Tongue (tissue), 2 donors: Measurements from ENCODE around the gene USPL1. TPM values are rescaled to one million over a fixed set of nuclear protein-coding genes. Genes with fewer than 3 reads are reported as not detected.
"Not testable (repeated sequence)": the region's sequence is repeated elsewhere in the genome, so short reads cannot be mapped to it uniquely, and the experiment has no call there.

ENCODE experiments used
- DNase-seq: peaks from one replicate; pipeline ENCODE4 v3.0.0-alpha.2; 2015
- total RNA-seq: library from RNA; depleted of rRNA; stranded (reverse); fragments of >200 nt; gene quantifications from one replicate; pipeline ENCODE4 v1.2.3, GENCODE V29; 2014

The USPL1 gene
- 36.0 TPM for total RNA-seq

DNA sequence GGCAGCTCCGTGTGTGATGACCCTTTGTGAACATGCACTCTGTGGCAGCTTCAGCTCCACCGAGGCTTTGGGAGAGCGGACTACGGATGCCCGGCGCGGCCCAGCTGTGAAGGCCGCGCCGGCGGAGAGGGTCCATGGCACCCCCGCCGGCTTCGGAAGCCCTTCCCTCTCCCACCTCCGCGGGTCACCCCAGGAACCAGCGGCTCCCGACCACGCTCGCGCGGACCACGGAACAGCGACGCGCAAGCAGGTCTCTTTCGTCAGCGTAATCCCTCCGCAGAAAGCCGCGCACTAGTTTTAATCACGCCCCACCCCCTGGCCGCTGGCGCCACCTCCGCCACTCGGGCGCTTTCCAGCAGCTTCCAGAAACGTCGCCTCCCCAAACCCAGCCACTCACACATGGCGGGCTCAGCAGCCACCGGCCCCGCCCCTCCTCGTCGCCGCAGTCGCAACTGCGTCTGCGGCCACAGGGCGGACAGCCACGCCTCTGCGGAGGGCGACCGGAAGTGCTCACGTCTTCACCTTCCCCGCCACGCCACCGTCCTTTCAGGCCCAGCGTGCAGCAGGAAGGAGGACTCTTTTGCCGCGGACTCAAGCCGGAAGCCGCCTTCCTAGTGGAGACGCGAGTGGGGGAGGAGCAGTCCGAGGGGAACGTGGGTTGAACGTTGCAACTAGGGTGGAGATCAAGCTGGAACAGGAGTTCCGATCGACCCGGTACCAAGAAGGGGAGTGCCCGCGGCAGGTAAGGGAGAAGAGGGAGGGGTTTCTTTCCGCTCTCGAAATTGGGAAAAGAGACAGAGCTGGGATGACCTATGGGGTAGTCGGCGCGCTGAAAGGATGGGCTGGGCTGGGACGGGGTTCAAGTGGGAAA is at the start of gene USPL1:
USPL1 (plus strand) TSS at position 606 of the 871 bp plus-strand sequence. CDS start 3,221 bp downstream, outside the sequence.
- DNase-seq = peak; percentile 99

DNA sequence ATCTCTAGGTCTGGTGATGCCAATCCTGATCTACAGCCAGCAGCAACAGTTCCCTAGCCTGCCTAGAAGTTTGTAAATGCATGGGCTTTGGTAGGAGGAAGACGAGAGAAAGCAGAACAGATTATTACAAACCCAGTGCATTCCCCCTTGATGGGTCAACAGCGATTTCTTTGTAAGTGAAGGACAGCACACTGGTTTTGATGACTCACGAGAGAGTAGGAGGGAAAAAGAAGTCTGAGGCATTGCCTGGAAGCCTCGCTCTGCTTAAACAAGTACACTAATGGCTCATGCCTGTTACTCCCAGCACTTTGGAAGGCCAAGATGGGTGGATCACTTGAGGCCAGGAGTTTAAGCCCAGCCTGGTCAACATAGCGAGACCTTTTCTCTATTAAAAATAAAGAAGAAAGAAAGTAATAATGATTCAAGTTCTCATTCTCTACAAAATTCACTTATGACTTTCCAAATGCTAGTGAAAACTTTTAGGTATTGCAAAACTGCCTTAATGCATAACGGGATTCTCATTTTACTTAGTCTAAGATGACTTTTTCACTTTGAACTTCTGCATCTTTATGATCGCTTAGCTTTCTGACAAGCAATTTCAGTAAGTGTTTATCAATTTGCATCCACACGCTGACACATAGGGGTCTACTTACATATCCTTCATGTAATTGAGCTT is 47.7 kb upstream of the USPL1 start:
- peak; percentile 13 for DNase-seq

DNA sequence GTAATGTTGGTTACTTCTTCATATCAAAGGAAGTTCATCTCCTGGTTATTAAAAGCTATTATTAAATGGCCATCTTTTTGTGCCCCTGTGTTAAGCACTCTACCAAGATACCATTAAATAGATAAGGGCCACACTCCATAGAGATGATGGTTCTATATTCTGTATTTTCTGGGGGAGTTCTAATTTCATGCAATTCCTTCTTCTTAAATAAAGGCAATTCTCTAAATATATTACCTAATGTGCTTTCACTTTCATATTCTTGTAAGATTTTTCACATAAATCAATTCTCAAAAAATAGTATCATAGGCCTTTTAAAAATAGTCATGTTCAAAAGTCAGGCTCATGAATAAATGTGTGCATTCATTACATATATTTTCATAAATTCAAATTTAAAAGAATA is 47.0 kb upstream of the USPL1 start:
- no peak for DNase-seq

DNA sequence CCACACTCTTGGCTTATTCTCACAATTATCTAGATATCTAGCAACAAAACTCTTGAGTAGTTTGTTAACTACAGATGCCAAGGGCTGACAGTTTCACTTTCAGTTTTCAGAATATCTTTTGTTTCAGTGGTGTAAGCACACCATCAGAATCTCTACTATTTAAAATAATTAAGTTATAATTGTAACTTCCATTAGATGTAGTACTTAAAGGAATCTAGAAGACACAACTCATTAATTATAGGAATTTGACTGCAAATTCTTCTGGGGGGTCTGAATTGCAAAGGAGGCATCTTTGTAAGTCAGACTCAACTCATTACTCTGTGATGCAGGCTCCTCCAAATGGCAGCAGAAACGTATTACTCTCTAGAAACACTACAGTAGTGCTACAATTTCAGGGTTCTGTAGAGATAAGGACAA is 44.9 kb upstream of the USPL1 start:
- DNase-seq = peak; percentile 60

DNA sequence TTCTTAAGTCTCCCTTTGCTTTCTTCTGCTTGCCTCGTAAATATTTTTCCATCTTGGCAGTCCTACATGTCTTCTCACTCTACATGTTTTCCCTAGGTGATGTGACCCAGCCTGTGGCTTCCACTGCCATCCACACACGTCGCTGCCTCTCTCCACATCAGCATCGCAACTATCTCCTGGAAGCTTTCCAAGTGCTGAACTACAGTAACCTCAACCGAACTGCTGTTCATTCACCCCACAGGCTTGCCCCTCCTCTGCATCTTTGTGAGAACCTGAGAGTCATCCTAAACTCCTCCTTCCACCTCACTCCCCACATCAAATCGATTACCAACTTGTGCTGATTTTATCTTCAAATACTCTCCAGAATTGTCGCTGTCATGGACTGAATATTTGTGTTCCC is 41.2 kb upstream of the USPL1 start:
- peak; percentile 30 for DNase-seq

DNA sequence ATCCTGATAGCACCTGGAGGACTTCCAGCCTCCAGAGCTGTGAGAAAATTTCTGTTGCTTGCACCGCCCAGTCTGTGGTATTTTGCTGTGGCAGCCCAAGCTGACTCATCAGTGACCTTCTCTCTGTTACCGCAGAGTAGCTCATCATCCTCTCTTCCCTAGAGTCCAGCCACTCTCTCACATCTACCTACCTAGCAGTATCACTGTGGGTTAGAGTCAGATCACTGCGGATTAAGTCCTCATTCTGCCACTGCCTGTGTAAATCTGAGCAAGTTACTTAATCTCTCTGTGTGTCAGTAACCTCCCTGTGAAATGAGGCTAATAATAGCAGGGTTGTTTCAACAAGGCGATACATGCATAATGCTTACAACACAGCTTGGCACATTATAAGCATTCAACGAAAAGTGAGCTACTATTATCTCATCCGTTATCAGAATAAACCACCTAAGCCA is 40.3 kb upstream of the USPL1 start:
- DNase-seq = no peak

DNA sequence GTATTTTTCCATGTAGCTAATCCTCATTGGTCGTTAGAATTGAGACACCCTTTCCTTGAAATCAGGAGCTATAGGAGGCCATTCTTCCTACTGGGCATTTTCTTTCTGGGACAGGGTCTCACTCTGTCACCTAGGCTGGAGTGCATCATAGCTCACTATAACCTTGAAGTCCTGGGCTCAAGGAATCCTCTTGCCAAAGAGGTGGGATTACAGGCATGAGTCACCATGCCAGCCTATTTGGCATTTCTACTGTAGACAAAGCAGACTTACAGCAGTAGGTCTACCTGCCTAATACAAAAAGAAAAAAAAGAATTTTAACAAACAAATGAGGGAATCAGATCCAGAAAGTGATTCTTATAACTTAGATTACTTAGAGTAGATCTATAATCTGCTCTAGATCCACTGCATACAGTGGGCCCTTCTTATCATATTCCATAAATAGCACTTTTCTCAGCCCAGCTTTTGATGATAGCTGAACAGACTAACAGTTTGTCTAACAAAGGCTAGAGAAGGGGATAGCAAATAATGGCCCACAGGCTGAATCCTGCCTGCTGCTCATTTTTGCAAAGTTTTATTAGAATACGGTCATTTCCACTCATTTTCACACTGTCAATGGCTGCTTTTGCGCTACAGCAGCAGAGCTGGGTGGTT is 36.7 kb upstream of the USPL1 start:
- DNase-seq = no peak

DNA sequence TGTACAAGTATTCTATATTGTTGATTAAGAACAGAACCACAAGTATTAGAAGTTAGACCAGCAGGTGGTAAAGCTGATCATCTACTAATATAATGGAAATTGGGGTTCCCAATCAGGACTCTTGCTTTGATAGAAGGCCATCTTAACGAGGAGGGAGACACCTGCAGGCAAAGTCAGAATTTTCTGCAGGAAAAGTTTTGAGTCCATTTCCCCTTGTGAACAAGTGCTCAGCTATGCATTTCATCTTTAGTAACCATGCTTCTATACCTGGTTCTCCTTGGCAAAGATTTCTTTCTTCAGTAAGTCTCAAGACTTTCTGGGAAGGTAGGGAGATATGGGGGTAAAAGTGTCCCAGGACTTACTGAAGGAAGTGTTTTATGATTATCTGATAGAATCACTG is 36.1 kb upstream of the USPL1 start:
- no peak for DNase-seq

DNA sequence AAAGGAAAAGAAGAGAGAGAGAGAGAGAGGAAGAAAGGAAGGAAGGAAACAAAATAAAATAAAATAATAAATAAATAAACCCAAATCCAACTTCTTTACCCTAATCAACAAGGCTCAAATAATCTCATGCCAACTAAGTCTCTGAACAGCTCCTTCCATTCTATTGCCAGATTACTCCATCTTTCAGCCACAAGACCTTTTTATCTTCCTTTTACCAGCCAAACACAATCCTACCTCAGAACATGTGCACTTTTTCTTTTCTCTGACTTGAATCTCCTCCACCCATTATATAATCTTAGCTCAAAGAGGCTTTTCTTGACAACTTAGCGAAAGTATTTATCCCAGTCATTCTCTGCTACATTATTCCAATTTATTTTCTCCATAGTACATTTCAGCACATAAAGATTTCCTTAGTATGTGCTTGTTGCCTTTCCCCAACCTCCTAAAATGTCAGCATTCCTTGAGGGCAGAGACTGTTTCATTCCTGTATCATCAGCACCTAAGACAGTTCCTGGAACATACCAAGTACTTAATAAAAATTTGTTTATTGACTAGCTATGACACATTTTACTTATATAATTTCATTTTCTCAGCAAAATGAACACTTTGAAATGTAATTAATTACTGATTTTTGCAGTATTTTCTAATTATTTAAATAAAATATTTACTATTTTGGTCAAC is 33.5 kb upstream of the USPL1 start:
- no peak for DNase-seq

DNA sequence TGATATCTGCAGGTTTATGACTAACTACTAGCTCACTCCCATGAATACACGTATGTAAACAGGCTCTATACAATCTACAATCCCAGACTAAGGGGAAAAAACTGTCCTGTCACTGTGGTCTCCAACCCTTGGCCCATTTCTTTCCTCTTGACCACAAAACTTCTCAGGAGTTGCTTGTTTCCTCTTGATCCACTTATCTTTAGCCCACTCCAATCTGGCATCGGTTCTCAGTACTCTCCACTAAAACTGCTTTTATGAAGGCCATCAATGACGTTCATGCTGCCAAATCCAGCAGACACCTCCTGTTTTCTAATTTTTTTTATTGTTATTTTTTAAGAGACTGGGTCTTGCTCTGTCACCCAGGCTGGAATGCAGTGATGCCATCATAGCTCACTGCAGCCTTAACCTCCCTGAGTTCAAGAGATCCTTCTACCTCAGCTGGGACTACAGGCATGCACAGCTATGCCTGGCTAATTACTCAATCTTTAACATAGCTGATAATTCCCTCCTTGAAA is 31.9 kb upstream of the USPL1 start:
- no peak for DNase-seq

DNA sequence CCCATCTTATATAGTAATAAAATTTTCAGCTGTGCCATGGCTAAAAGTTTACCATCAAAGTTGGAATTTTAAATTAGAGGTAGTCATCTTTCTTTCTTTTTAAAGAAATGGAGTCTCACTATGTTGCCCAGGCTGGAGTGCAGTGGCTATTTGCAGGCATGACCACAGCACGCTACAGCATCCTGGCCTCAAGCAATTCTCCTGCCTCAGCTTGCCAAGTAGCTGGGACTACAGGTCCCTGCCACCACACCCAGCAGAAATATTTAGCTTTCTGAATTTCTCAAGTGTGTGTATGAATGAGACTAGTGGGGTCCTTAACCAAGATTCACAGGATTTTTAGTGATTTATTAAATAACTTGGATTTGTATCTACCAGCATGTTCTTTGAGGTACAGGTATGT is 30.5 kb upstream of the USPL1 start:
- no peak for DNase-seq

DNA sequence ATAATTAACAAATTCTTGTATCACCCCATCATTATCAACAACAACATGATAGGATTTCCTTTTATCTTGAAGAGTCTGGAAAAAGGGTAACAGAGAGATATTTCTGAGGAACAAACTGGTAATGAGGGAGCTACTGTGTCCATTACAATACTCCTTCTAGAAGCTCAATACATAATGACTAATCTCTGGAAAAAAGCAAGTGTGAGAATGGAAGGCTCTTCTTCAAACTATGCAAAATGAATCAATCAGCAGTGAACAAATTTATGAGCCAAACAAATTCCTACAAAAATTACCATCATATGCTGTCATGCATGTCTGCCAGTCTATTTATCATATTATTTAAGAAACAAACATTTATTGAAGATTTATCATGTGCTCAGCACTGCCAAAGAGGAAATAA is 30.0 kb upstream of the USPL1 start:
- DNase-seq = no peak

DNA sequence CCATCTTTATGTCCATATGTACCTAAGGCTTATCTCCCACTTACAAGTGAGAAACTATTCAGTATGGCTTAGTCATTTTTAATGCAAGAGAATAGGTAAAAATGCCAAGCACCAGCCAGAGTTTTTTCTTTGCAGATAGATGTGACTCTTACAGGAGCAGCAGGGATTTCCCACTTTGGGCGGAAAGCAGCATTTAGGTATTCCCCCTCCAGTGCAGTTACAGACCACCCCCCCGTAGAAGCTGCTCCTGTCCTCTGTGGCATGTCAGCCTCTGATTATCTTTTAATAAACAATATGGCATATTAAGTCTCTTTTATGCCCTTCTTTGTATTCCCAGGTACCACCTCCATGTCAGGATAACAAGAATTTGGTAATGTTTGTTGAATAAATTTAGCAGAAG is 24.7 kb upstream of the USPL1 start:
- no peak for DNase-seq

DNA sequence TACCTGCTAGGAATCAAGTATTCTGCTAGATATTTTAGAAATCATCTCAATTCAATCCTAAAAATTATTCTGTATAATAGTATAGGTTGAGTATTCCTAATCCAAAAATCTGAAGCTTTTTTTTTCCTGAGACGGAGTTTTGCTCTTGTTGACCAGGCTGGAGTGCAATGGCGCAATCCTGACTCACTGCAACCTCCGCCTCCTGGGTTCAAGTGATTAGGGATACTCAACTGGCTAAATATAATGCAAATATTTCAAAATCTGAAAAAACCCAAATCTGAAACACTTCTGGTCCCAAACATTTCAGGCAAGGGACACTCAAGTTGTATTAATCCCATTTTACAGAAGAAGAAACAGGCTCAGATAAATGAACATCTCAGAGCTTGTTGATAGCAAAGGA is 17.2 kb upstream of the USPL1 start:
- DNase-seq = no peak

DNA sequence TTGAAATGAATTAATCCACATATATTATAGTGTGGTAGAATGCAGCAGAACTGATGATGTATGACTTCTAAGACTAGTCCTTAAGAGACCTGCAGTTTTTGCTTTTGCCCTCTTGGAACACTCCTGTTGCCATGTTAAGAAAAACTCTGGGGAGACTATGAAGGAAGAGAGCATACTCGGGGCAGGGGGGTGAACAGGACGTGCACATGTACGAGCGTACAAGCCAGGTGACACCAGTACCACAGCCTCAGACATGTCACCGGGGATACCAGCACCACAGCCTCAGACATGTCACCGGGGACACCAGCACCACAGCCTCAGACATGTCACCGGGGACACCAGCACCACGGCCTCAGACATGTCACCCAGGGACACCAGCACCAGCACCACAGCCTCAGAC is 15.9 kb upstream of the USPL1 start:
- no peak for DNase-seq

DNA sequence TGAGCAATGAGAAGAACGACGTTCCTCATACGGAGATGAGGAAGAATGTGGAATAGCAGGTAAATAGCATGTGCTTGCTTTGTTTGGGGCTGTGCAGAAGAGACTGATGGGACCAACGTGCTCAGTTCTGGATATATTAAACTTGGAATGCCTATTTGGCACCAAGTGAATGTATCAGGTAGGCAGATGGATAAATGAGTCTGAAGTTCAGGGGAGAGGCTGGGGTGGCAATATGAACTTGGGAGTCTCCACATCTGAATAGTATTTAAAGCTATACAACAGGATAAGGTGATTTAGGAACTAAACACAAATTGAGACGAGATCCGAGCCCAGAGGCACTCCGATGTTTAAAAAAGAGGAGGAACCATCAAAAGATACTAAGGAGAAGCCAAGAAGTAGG is 12.7 kb upstream of the USPL1 start:
- DNase-seq = no peak

DNA sequence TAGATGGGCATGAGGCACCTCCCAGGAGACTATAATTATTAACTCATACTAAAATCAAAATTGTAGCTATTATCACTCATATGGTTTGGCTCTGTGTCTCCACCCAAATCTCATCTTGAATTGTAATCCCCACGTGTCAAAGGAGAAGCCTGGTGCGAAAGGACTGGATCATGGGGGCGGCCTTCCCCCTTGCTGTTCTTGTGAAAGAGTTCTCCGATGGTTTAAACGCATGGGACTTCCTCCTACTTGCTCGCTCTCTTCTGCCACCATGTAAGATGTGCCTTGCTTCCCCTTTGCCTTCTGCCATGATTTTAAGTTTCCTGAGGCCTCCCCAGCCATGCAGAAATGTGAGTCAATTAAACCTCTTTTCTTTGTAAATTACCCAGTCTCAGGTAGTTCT is 10.5 kb upstream of the USPL1 start:
- not testable (repeated sequence) for DNase-seq

DNA sequence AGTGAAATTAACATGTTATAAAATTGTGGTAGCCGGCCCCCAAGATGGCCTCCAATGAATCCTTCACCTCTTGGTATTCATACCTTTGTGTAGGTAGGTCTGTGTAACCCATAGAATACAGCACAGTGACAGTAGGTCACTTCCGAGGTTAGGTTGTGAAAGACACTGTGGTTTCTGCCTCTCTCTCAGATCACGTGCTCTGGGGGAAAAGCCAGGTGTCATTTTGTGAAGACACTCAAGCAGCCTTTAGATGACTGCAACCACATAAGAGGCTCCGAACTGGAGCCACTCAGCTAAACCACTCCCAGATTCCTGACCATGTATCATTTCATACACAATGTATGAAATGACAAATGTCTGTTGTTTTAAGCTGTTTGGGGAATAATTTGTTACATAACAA is 9.8 kb upstream of the USPL1 start:
- peak; percentile 12 for DNase-seq

DNA sequence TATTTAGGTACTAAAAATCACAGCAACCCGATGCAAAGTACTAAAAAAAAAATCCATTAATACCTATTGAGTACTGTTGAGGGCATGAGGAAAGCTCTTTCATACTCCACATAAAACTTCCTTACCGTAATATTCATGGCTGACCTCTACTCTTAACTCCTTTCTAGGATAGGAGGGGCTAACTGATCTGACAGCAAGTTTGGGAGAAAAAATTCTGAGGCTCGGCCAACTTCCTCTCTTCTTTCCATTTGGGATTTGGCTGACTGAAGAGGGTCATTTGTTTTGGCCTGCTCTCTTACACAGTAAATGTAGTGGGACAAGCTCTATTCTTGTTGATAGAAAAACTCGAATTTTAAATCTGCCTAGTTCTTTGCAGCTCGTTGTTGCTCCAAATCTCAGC is 9.4 kb upstream of the USPL1 start:
- peak; percentile 61 for DNase-seq

DNA sequence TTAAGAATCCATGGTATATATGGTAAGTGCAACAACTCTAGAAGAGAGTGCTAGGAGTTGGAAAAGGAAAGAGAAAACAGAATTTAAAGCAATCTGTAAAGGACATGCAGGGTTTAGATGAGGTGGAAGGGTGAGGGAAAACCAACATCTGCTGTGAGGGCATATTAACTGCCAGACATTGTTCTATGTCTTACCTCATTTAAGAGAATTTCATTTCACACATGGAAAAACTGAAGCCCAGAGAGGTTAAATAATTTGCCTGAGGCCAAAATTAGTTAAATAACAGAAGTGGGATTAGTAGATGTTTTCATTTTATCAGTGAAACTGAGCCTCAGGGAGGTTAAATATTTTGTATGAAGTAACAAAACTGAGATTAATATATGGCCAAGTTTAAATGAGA is 7.4 kb upstream of the USPL1 start:
- no peak for DNase-seq

DNA sequence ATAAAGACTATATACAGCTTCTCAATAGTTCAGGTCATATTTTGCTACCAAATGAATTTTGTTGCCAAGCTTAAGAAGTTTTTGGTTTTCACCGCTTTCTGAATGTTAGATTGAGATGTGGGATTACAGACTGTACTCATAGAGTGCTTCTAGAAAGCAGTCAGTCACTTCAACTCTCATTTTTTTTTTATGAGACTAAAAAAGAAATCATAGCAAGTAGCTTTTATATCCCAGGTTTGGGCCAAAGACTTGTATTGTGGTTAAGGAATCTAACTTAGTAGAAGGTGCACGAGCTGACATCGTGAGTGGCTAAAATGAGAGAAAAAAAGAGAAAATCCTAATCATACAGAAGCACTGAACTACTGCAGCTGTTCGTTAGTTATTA is 2.2 kb upstream of the USPL1 start:
- peak; percentile 49 for DNase-seq

DNA sequence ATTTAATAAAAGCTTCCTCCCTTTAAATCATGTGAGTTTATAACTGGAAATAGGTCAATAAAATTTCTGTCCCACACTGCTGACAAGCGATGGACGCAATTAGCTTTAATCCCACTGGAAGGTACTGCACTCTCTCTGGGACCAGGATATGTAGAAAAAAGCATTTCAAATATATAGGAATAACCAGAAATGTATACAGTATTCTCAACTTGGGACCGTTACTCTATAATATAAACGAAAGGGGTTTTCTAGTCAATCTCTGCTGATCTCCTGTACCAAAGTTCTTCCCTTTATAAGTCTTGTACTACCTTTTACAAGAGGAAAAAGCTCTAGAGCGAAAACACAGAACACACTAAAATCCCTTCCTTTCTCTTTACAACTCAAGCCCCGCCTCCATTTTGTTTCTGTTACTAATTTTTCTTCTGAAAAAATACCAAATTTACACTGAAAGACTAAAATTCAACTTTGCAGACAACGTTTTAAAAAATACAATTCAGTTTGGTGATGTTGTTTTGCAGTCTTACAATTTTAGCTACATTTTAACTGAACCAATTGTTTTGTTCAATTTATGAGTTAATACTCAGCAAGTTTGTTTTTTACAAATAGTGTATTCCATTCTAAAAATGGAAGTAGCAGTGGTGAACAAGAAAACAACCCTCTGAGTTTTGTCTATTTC is 1.7 kb upstream of the USPL1 start:
- DNase-seq = peak; percentile 80
